SK-N-SH (cell line): ENCODE results near the gene CNTNAP2.

Source experiments
- CTCF ChIP-seq: fragments of 200-600 bp; sonication (generic); IDR thresholded peaks from 2 replicates; pipeline ENCODE4 v1.6.1; 2017; ENCODE audit warnings: antibody characterized with exemption, mild to moderate bottlenecking, moderate library complexity
- FOXJ3 ChIP-seq: sonication (generic); formaldehyde crosslinking; IDR thresholded peaks from 2 replicates; pipeline ENCODE4 v1.5.1; 2020; ENCODE audit warnings: mild to moderate bottlenecking, missing genetic modification reagents
- FOXM1 ChIP-seq: IDR thresholded peaks from 2 replicates; pipeline ENCODE4 v1.4.0; 2012; ENCODE audit warnings: low read depth, mild to moderate bottlenecking
- JUND ChIP-seq: IDR thresholded peaks from 2 replicates; pipeline ENCODE4 v1.4.0; 2012
- MAX ChIP-seq: IDR thresholded peaks from 2 replicates; pipeline ENCODE4 v1.4.0; 2012; ENCODE audit warnings: low read depth
- NRF1 ChIP-seq: IDR thresholded peaks from 2 replicates; pipeline ENCODE4 v1.6.1; 2012; ENCODE audit warnings: low read depth, mild to moderate bottlenecking, low read length
- POLR2AphosphoS5 ChIP-seq: IDR thresholded peaks from 2 replicates; pipeline ENCODE4 v1.6.1; 2012; ENCODE audit warnings: low read depth, low read length
- RCOR1 ChIP-seq: fragments of 150-350 bp; IDR thresholded peaks from 2 replicates; pipeline ENCODE4 v1.6.1; 2017; ENCODE audit warnings: antibody characterized with exemption, low read length
- REST ChIP-seq: IDR thresholded peaks from 2 replicates; pipeline ENCODE4 v1.6.1; 2012; ENCODE audit warnings: mild to moderate bottlenecking, low read depth, low read length, moderate library complexity
- SMC3 ChIP-seq: IDR thresholded peaks from 2 replicates; pipeline ENCODE4 v1.6.1; 2012; ENCODE audit warnings: low read depth, low read length, improper control_type of control experiment

GRCh38 chr7:148049068-148049467 is 1932.5 kb downstream of the CNTNAP2 start:
- TF ChIP-seq POLR2AphosphoS5 (no peak), SMC3 (no peak), JUND (no peak), RCOR1 (no peak), NRF1 (no peak), CTCF (no peak), REST (no peak), FOXM1 (no peak), MAX (no peak), FOXJ3 (CRISPR knock-in tag) (no peak)
